Lung (tissue), 12 donors: ENCODE measurements around the gene FILIP1L. TPM values are rescaled to one million over a fixed set of nuclear protein-coding genes. Genes with fewer than 3 reads are reported as not detected.
"Not testable (repeated sequence)": the region's sequence is repeated elsewhere in the genome, so short reads cannot be mapped to it uniquely, and the experiment has no call there.

ENCODE experiments used
- ATAC-seq: fragments of 200-7000 bp; cut with Tn5 transposase; one replicate; pipeline ENCODE4 v1.9.1; 2020; ENCODE audit warnings: moderate number of reproducible peaks; ENCODE audit not compliant: insufficient read depth, low FRiP score
- DNase-seq, 3 donors: peaks; one replicate each; pipeline ENCODE4 v3.0.0-alpha.2; 2013 to 2017
- H3K27ac ChIP-seq, 2 donors: one replicate each; pipeline ENCODE4 v1.5.1; 2013; ENCODE audit warnings: mild to moderate bottlenecking in 2 of 2, moderate library complexity in 2 of 2, control low read depth in 1 of 2, inconsistent platforms in 1 of 2, low read depth in 1 of 2, low read length in 1 of 2
- H3K27me3 ChIP-seq, 3 donors: one replicate each; pipeline ENCODE4 v1.5.1; 2013; ENCODE audit warnings: low read length in 2 of 3; ENCODE audit not compliant: control insufficient read depth in 3 of 3, insufficient read depth in 3 of 3
- H3K36me3 ChIP-seq, 4 donors: one replicate each; pipeline ENCODE4 v1.5.1; 2013; ENCODE audit warnings: low read length in 4 of 4, mild to moderate bottlenecking in 1 of 4, moderate library complexity in 1 of 4; ENCODE audit not compliant: control insufficient read depth in 4 of 4, insufficient read depth in 4 of 4
- H3K4me1 ChIP-seq, 5 donors: one replicate each; pipeline ENCODE4 v1.5.1; 2013; ENCODE audit warnings: low read length in 5 of 5, mild to moderate bottlenecking in 2 of 5, moderate library complexity in 1 of 5; ENCODE audit not compliant: control insufficient read depth in 5 of 5, insufficient read depth in 5 of 5
- H3K4me3 ChIP-seq: one replicate; pipeline ENCODE4 v1.5.1; 2013; ENCODE audit warnings: mild to moderate bottlenecking, control low read depth, moderate library complexity
- H3K9ac ChIP-seq, 2 donors: one replicate each; pipeline ENCODE4 v1.5.1; 2013; ENCODE audit warnings: low read length in 2 of 2, control low read depth in 1 of 2; ENCODE audit not compliant: insufficient read depth in 1 of 2
- H3K9me3 ChIP-seq, 4 donors: one replicate each; pipeline ENCODE4 v1.5.1; 2013; ENCODE audit warnings: low read length in 3 of 4, mild to moderate bottlenecking in 1 of 4, moderate library complexity in 1 of 4; ENCODE audit not compliant: control insufficient read depth in 4 of 4, insufficient read depth in 3 of 4
- WGBS, 2 donors: extraction: QIAGEN DNeasy Blood & Tissue Kit; methylation state at CpG; one replicate each; pipeline ENCODE4 v1.1.7; 2013; 5-methylcytosine and 5-hydroxymethylcytosine counted together
- polyA plus RNA-seq, 2 donors: library from polyadenylated mRNA; stranded (reverse); fragments of 200-250 nt; gene quantifications; one replicate each; pipeline ENCODE4 v1.2.1, GENCODE V29; 2013
- total RNA-seq, 2 donors: library from RNA; depleted of rRNA in 1 of 2; stranded (reverse); fragments of >200 nt in 1 of 2; gene quantifications; one replicate each; pipeline ENCODE4 v1.2.1, GENCODE V29; 2014 to 2021
- TF ChIP-seq, protein P1 (sequence below): IDR thresholded peaks from 2 replicates; pipeline ENCODE4 v1.5.1; 2012; ENCODE audit warnings: mild to moderate bottlenecking; ENCODE audit errors: control extremely low read depth, extremely low read depth
- donor health status: control.
- donor health status: control.
- donor health status: Bipolar disorder and iron deficiency.
- donor health status: healthy.
- donor health status: DM: yes; HTN: yes; CAD: no.

The FILIP1L gene
- total and polyA plus RNA-seq, 4 donors: 8.3 to 27.8 (median 22.5) TPM

GRCh38 chr3:100096866-100097265 is 17.4 kb downstream of the FILIP1L start:
- TF ChIP-seq, protein P1, sequence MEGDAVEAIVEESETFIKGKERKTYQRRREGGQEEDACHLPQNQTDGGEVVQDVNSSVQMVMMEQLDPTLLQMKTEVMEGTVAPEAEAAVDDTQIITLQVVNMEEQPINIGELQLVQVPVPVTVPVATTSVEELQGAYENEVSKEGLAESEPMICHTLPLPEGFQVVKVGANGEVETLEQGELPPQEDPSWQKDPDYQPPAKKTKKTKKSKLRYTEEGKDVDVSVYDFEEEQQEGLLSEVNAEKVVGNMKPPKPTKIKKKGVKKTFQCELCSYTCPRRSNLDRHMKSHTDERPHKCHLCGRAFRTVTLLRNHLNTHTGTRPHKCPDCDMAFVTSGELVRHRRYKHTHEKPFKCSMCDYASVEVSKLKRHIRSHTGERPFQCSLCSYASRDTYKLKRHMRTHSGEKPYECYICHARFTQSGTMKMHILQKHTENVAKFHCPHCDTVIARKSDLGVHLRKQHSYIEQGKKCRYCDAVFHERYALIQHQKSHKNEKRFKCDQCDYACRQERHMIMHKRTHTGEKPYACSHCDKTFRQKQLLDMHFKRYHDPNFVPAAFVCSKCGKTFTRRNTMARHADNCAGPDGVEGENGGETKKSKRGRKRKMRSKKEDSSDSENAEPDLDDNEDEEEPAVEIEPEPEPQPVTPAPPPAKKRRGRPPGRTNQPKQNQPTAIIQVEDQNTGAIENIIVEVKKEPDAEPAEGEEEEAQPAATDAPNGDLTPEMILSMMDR: no peak
- 73 to 90% methylated on average over 2 of the region's 2 CpGs for WGBS, 2 donors
- peaks cover 2 to 16% (median 5%) of the 10 kb centered on the region in 5 donors for H3K4me1 ChIP-seq
- no peak for DNase-seq
- no peak overlapping the region for H3K9ac ChIP-seq
- H3K27me3 ChIP-seq: no peaks in the 10 kb centered on the region
- no peak overlapping the region for H3K27ac ChIP-seq
- no peak overlapping the region for H3K4me3 ChIP-seq
- H3K9me3 ChIP-seq: no peaks in the 10 kb centered on the region
- H3K36me3 ChIP-seq: no peaks in the 10 kb centered on the region
- ATAC-seq: no peak

GRCh38 chr3:100096286-100096685 is 18.0 kb downstream of the FILIP1L start:
- WGBS, 2 donors: 95% methylated on average over 1 of the region's 1 CpG
- H3K36me3 ChIP-seq, ATAC-seq, H3K27me3 ChIP-seq, H3K27ac ChIP-seq, H3K4me3 ChIP-seq, DNase-seq, H3K9me3 ChIP-seq, H3K9ac ChIP-seq: not testable (repeated sequence)
- peaks cover 2 to 16% (median 5%) of the 10 kb centered on the region in 5 donors for H3K4me1 ChIP-seq

DNA sequence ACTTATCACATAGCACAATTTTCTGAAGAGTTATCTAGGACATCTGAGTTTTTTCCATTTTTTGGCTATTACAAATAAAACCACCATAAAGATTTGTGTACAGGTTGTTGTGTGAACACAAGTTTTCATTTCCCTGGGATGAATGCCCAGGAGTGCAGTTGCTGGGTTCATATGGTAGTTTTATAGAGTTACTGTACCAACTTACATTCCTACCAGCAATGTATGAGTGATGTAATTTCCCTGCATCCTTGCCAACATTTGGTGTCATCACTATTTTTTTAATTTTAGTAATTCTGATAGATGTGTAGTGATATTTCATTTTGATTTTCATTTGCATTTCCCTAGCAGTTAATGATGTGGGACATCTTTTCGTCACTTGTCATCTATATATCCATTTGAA is 20.5 kb downstream of the FILIP1L start:
- no peak overlapping the region for H3K27ac ChIP-seq
- DNase-seq (no peak), ATAC-seq (no peak)
- no peaks in the 10 kb centered on the region for H3K36me3 ChIP-seq
- no peak overlapping the region for H3K4me3 ChIP-seq
- H3K27me3 ChIP-seq: no peaks in the 10 kb centered on the region
- TF ChIP-seq, protein P1: no peak
- no peaks in the 10 kb centered on the region for H3K9me3 ChIP-seq
- H3K9ac ChIP-seq: no peak overlapping the region
- H3K4me1 ChIP-seq: peaks cover 0 to 10% (median 5%) of the 10 kb centered on the region in 5 donors
- WGBS, 2 donors: 96 to 97% methylated on average over 1 of the region's 1 CpG

GRCh38 chr3:100090669-100091005 is 23.7 kb downstream of the FILIP1L start:
- H3K27ac ChIP-seq: no peak overlapping the region
- no peak for DNase-seq

More at GRCh38 chr3:100090669-100091005, 23.7 kb downstream of the FILIP1L start:
- Histone ChIP-seq H3K27me3 (no peaks in the 10 kb centered on the region), H3K9me3 (no peaks in the 10 kb centered on the region), H3K4me3 (no peak overlapping the region), H3K9ac (no peak overlapping the region), H3K36me3 (no peaks in the 10 kb centered on the region), H3K4me1 (peaks cover 0 to 5% (median 0%) of the 10 kb centered on the region in 5 donors)
- no peak for ATAC-seq
- TF ChIP-seq, protein P1: no peak
